Activated CD8-positive, alpha-beta T cell treated with anti-CD3 and anti-CD28 coated beads for 36 hours (primary cell): ENCODE measurements around the gene DACH1. TPM values are rescaled to one million over a fixed set of nuclear protein-coding genes. Genes with fewer than 3 reads are reported as not detected.
"Not testable (repeated sequence)": the region's sequence is repeated elsewhere in the genome, so short reads cannot be mapped to it uniquely, and the experiment has no call there.

Experiments used
- ATAC-seq: fragments of 200-7000 bp; cut with Tn5 transposase; one replicate; pipeline ENCODE4 v1.10.0; 2021; ENCODE audit warnings: mild to moderate bottlenecking, moderate library complexity
- CTCF ChIA-PET: fragments of 350-600 bp; sonication (Branson Sonifier 250); formaldehyde crosslinking; loops from one replicate; lab custom pipeline; 2021; ENCODE audit warnings: antibody characterized with exemption; lab: Charles Lee
- POLR2A ChIA-PET: fragments of 350-600 bp; sonication (Branson Sonifier 250); formaldehyde crosslinking; loops from one replicate; lab custom pipeline; 2021; ENCODE audit warnings: antibody characterized with exemption; lab: Charles Lee
- DNase-seq: peaks from one replicate; pipeline ENCODE4 v3.0.0-alpha.2; 2020
- H3K27ac Mint-ChIP-seq: one replicate; pipeline ENCODE4 v1.8.0; 2021; ENCODE audit warnings: mild to moderate bottlenecking, mixed read lengths
- H3K27me3 Mint-ChIP-seq: one replicate; pipeline ENCODE4 v1.8.0; 2021; ENCODE audit warnings: mixed read lengths
- H3K36me3 Mint-ChIP-seq: one replicate; pipeline ENCODE4 v1.8.0; 2021; ENCODE audit warnings: low read depth, mixed read lengths
- H3K4me1 Mint-ChIP-seq: one replicate; pipeline ENCODE4 v1.8.0; 2021; ENCODE audit warnings: low read depth, mixed read lengths
- H3K4me3 Mint-ChIP-seq: one replicate; pipeline ENCODE4 v1.8.0; 2021; ENCODE audit warnings: mild to moderate bottlenecking, moderate library complexity, mixed read lengths
- H3K9me3 Mint-ChIP-seq: one replicate; pipeline ENCODE4 v1.8.0; 2021; ENCODE audit warnings: mixed read lengths
- intact Hi-C: fragments of 100-400 bp; cut with micrococcal nuclease; formaldehyde crosslinking; loops from one replicate; pipeline ENCODE4 v1.10.0; 2022
- total RNA-seq, 2 experiments: library from RNA; stranded (reverse); gene quantifications; one replicate each; pipeline ENCODE4 v1.2.3, GENCODE V29; 2021
- TF ChIP-seq, protein P1 (sequence below): fragments of 200-600 bp; IDR thresholded peaks from one replicate; pipeline ENCODE4 v1.8.0; 2022; ENCODE audit warnings: antibody characterized with exemption, mild to moderate bottlenecking

DACH1 gene
- total RNA-seq = not detected

DNA sequence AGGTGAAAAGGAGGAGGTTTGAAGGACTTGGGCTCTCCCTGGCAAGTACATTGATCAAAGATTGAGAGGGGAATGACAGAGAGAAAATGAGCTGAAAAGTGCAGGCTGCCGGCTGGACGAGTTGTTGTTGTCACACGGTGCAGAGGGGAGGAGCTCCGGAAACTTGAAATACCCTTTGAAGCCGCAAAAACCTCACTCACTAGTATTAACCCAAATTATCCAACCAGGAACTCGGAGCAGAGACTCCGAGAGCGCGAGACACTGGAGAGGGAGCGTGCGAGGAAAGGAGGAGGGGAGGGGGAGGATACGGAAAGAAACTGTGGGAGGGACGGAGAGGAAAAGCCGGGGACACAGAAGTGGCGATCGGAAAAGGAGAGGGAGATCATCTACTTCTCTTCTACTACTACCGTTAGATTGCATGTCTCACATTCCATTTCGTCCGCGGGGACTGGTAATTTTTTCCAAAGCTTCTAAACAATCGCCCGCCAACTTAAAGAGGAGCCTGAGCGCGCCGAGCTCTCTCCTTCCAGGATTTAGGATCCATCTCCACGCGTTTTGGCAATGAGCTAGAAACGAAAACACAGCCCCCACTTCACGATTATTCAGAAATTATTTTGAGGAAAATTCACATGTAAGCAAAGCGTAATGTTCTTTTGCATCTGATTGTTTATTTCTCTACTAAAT lies at the start of gene DACH1:
TSS of gene DACH1 (minus strand) at position 74 of the 684 bp plus-strand sequence.
- ATAC-seq (peak; percentile 35), DNase-seq (peak; percentile 41)
- H3K36me3 Mint-ChIP-seq = peaks cover 2% of the 10 kb centered on the region
- ChIA-PET CTCF (interaction anchor here (2.0 kb wide), 1 partner anchor 11 kb away, joined by 10 read pairs; no protein-coding TSS in a partner anchor), POLR2A (no interaction called here)
- H3K4me1 Mint-ChIP-seq = peaks cover 20% of the 10 kb centered on the region
- H3K27me3 Mint-ChIP-seq = peaks cover 47% of the 10 kb centered on the region
- no peak within 1 kb of the TSS for H3K27ac Mint-ChIP-seq
- TF ChIP-seq, protein P1, sequence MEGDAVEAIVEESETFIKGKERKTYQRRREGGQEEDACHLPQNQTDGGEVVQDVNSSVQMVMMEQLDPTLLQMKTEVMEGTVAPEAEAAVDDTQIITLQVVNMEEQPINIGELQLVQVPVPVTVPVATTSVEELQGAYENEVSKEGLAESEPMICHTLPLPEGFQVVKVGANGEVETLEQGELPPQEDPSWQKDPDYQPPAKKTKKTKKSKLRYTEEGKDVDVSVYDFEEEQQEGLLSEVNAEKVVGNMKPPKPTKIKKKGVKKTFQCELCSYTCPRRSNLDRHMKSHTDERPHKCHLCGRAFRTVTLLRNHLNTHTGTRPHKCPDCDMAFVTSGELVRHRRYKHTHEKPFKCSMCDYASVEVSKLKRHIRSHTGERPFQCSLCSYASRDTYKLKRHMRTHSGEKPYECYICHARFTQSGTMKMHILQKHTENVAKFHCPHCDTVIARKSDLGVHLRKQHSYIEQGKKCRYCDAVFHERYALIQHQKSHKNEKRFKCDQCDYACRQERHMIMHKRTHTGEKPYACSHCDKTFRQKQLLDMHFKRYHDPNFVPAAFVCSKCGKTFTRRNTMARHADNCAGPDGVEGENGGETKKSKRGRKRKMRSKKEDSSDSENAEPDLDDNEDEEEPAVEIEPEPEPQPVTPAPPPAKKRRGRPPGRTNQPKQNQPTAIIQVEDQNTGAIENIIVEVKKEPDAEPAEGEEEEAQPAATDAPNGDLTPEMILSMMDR = no peak
- no peaks in the 10 kb centered on the region for H3K9me3 Mint-ChIP-seq
- intact Hi-C loops = no loop called here
- peak within 1 kb of the TSS; percentile 58 for H3K4me3 Mint-ChIP-seq

DNA sequence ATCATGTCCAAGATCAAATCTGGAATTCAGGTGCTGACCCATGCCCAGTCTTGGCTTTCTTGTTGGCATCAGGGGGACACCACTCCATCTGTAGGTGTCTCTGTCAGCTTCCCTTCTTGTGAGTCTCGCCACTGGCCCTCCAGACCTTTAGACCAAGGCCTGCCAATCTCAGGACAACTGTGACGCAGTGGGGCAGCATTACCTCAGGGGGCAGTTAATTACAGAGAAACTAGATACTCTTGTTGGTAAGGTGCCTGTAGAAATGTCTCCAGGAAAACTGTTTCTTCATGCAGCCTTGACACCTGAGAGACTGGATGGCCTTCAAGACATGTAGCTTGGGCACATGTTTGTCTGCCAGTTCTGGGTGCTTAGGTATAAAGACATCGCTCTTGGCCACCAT lies 46.7 kb upstream of the DACH1 start:
- Mint-ChIP-seq H3K9me3 (no peaks in the 10 kb centered on the region), H3K4me3 (no peak overlapping the region), H3K27me3 (no peaks in the 10 kb centered on the region), H3K4me1 (no peaks in the 10 kb centered on the region), H3K27ac (no peak overlapping the region), H3K36me3 (no peaks in the 10 kb centered on the region)
- no peak for DNase-seq
- ChIA-PET POLR2A (no interaction called here), CTCF (no interaction called here)
- intact Hi-C loops = no loop called here
- ATAC-seq = no peak
- TF ChIP-seq, protein P1 = no peak

DNA sequence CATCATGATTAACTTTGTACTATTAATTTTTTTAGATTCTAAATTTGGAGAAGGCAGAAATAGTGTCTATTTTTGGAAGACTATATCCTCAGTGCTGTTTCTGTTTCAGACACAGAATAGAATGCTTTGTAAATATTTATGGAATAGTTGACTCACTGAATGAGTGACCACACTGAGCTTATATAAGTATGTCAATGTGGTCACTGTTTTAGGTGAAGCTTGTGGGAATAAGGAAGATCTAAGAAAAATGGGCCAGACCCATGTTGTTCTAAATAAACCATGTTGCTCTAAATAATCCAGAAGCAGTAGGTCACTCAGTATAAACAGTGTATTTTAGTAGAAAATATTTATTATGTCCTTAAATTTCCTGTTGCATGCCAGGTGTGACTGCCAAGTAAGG lies 45.5 kb upstream of the DACH1 start:
- TF ChIP-seq, protein P1 = no peak
- intact Hi-C loops = no loop called here
- H3K4me3 Mint-ChIP-seq = no peak overlapping the region
- DNase-seq = no peak
- H3K36me3 Mint-ChIP-seq = no peaks in the 10 kb centered on the region
- ChIA-PET POLR2A (no interaction called here), CTCF (no interaction called here)
- no peaks in the 10 kb centered on the region for H3K4me1 Mint-ChIP-seq
- no peak overlapping the region for H3K27ac Mint-ChIP-seq
- H3K9me3 Mint-ChIP-seq = no peaks in the 10 kb centered on the region
- no peak for ATAC-seq
- no peaks in the 10 kb centered on the region for H3K27me3 Mint-ChIP-seq

DNA sequence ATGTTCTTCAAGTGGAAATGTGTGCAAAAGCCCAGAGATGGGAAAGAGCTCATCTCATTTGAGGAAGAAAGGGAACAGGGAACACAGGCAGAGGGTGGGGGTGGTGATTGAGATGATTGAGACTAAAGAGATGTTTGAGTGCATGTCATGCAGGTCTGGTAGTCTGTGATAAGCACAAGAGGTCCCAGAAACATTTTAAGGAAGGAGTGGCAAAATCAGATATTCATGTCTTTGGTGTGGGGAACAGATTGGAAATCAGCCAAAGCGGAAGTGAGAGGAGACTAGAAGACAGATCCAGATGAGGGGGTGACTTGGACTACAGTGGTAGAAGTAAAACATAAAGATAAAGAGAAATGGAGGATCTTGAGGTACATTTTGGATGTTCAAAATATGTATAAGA lies 39.4 kb upstream of the DACH1 start:
- DNase-seq (no peak), ATAC-seq (no peak)
- intact Hi-C loops = no loop called here
- H3K36me3 Mint-ChIP-seq = no peaks in the 10 kb centered on the region
- no peaks in the 10 kb centered on the region for H3K27me3 Mint-ChIP-seq
- TF ChIP-seq, protein P1 = no peak
- ChIA-PET CTCF (no interaction called here), POLR2A (no interaction called here)
- H3K4me3 Mint-ChIP-seq = no peak overlapping the region
- no peaks in the 10 kb centered on the region for H3K9me3 Mint-ChIP-seq
- H3K4me1 Mint-ChIP-seq = no peaks in the 10 kb centered on the region
- no peak overlapping the region for H3K27ac Mint-ChIP-seq

DNA sequence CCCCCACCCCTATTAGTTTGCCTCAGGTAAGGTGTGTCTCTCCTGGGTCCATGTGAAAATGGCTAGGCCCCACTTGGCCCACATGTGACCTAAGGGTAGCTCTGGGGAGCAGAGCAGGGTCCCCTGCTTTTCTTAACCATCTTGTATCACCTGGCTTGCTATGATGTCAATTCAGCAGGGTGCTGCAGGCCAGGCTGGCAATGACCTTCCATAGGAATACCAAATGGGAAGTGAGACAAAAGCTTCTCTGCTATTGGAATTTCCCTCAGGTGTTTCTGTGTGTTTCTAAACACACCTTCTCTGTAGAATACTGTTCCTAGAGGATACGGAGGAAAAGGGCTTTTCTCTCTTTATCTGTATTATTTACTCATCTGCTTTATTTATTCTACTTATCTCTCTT lies 35.7 kb upstream of the DACH1 start:
- no peaks in the 10 kb centered on the region for H3K9me3 Mint-ChIP-seq
- no peak overlapping the region for H3K27ac Mint-ChIP-seq
- no peak overlapping the region for H3K4me3 Mint-ChIP-seq
- DNase-seq = no peak
- TF ChIP-seq, protein P1 = no peak
- ChIA-PET POLR2A (no interaction called here), CTCF (no interaction called here)
- no peaks in the 10 kb centered on the region for H3K27me3 Mint-ChIP-seq
- H3K36me3 Mint-ChIP-seq = no peaks in the 10 kb centered on the region
- no peaks in the 10 kb centered on the region for H3K4me1 Mint-ChIP-seq
- ATAC-seq = no peak
- intact Hi-C loops = no loop called here

DNA sequence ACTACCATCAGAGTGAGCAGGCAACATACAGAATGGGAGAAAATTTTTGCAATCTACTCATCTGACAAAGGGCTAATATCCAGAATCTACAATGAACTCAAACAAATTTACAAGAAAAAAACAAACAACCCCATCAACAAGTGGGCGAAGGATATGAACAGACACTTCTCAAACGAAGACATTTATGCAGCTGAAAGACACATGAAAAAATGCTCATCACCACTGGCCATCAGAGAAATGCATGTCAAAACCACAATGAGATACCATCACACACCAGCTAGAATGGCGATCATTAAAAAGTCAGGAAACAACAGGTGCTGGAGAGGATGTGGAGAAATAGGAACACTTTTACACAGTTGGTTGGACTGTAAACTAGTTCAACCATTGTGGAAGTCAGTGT lies 26.5 kb upstream of the DACH1 start:
- ATAC-seq, H3K9me3 Mint-ChIP-seq, H3K36me3 Mint-ChIP-seq, DNase-seq, H3K27ac Mint-ChIP-seq, intact Hi-C loops, CTCF ChIA-PET, H3K4me1 Mint-ChIP-seq, POLR2A ChIA-PET, H3K4me3 Mint-ChIP-seq, H3K27me3 Mint-ChIP-seq: not testable (repeated sequence)
